Stimulated activated CD8-positive, alpha-beta memory T cell treated with anti-CD3 and anti-CD28 coated beads, Interleukin-2, amount 100 ng/mL, for 48 hours (primary cell): ENCODE measurements around the gene RNF227.
A peak's percentile ranks its signal among the peaks of the same experiment; 100 is the strongest.

ENCODE experiments used
- DNase-seq, 2 donors: peaks; one replicate each; pipeline ENCODE4 v3.0.0-alpha.2; 2020; ENCODE audit warnings: low read depth in 2 of 2

RNF227 gene

DNA sequence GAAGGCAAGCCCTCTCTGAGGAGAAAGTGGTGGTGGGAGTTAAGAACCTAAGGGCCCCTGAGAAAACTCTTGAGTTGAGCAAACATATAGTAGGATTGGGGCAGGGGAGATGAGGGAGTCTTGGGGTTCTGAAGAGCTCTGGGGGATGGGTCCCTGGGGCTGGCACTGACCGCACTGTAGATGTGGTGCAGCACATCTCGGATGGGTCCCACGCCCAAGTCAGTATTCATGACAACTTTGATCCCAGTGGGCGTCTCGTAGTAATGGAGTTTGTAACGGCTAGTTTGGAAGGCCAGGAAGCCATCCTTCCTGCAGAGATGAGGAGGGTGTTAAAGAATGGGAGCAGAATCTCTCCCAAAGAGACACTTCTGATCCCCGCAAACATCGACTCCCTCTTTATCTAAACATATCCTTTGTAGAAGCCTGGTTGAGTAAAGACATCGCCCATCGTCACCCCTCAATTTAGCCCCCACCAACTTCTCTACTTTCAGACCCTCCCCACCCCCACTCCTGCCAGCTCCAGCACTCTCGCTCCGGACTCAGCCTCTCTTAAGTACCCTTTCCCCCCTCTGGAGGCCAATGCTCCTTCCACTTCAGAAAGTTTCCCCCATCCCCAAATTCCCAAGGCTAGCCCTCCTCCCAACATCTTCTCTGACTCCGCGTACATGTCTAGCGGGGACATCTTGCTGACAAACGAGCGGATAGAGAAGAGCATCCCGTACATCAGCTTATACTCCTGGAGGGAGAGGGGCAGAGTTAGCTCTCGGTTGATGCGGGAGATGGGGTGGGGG, 14.9 kb upstream of the RNF227 start:
- no peak for DNase-seq

DNA sequence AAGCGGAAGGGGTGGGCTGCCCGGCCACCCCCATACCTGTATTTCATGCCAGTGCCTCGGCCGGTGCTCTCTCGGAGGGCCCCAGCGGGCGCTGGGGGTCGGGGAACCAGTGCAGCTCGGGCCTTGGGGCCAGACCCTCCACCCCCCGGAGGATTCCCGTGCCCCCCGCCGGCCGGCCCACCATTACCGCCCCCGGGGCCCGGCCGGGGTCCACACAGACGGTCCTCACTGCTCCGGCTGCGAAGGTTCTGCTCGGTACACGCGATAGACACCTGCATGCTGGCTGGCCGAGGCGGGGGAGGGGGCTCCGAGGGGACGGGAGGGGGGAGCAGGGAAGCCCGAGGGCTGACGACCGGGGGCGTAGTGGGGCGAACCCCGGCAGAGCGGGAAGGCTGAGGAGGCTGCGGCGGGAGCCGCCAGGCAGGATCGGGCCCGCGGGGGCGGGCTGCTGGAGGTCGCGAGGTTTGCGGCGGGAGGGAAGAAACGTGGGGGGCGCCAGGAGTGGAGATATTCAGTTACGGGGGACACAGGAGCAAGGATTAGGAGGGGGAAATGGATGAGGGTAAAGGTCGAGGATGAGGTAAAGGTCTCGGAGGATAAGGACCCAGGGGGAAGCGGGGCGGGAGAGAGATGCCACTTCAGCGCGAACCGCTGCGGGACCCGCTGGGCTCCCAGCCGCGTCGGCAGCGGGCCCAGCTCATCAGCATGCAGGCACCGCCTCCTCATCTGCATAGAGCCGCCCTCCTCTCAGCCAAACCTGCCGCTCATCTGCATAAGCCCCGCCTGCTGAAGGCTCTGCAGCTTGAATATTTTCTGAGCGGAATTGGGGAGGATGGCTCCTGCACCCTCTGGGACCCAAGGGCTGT, 13.3 kb upstream of the RNF227 start, which contains the start of gene KCNAB3:
KCNAB3 (minus strand) TSS at position 699 of the 866 bp plus-strand sequence; CDS start at position 278, 421 bp downstream.
- peak in 1 of 2 donors; percentile 16 for DNase-seq

DNA sequence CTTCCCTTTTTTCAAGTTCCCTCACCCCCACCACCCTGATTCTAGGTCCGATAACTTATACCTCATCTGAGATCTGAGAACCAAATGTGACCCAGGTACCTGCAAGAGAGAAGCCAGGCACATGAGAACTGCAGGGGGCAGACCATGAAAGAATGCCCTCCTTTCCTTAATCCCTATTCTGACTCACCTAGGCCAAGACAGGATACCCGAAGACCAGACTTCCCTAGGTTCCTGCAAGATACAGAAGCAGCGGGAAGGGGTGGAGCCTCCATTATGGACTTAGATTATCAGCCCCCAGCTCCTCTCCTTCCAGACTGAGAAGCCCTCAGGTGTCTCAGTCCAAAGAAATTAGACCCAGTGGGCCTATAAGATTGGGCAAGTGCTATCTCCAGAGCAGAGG, 11.5 kb upstream of the RNF227 start:
- no peak for DNase-seq

DNA sequence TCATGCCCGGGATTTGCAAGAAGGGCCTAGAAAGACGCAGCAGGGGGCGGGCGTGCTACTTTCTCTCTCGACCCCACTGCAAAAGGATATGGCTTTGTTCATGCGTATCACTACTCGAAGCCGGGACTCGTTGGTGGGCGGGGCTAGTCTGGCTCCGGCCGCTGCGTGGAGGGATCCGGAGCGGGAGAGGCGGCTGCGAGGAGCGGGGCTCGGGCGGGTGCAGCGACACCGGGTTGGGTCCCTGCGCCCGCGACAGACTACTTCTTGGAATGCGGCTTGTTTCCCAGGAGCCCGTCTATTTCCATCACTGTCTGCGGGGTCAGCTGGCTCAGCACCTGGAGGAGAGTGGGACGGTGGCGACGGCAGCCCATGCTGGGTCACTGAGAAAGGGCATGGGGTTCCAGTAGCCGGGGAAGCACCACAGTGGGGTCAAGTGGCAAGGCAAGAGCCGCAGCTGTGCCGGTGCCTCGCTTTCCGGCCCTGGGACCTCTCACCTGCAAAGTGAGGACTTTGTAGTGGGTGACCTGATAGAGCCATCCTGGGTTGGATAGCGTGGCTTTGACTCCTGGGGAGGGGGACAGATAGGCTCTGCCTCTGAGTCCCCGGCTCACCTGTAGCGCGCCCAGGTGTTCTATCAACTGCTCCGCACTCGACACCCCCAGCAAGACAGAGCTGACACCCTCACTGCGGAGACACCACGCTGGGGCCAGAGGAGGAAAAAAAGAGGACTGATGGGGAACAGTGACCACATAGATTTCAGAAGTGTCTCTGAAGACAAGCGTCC, 6.9 kb upstream of the RNF227 start:
- peak; percentile 58 to 75 for DNase-seq

- DNase-seq, result no peak
Measured at GRCh38 chr17:7922269-7922844, 6.3 kb upstream of the RNF227 start.

DNA sequence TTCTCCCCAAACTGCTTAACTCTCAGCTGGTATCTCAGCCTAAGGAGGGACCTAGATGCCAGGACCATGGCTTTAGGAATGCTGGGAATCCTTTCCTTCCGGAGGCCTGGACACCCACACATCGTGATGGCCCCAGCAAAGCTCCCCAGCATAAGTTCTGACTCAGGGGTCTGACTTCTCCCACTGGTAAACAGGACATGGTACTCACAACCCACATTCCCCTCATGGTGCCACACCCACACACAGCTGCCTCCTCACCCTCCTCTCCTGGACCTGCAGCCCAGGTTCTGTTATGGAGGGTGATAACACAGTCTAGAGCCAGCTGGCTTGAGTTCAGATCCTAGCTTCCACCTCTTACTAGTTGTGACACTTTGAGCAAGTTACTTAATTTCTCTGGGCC, 719 bp upstream of the RNF227 start:
- no peak for DNase-seq

DNA sequence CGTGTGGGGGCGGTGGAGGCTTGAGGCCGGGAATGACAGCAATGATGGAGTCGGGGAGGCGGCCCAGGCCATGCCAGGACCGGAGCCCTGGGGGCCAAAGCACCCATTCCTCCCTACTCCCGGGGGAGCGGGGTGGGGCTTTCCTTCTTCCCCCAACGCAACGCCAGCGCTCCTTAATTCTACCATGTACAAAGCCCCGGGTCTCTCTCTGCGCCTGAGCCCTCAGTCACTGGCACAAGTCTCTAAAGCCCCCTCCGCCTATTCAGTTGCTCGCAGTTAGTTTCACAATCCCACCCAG, 245 bp upstream of the RNF227 start:
- DNase-seq, result no peak

DNA sequence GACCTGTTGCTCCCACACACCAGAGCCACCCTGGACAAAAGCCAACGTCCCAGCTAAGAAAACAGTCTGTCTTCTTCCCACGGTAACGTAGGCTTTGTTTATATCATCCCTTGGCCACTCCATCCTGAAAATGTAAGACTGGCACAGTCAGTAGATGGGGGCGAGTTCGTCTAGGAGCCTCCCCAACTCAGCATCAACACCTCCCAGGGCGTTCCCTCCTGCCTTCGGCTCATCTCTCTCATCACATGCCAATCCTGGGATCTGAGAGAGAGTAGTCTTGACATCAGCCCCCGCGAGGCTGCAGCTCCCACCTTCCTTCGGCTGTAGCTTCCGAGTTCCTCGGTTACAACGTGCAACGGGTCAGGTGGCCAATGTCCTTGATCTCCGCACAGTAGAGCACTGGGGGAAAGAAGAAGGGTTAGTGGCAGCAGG, 894 bp downstream of the RNF227 start:
- no peak for DNase-seq

DNA sequence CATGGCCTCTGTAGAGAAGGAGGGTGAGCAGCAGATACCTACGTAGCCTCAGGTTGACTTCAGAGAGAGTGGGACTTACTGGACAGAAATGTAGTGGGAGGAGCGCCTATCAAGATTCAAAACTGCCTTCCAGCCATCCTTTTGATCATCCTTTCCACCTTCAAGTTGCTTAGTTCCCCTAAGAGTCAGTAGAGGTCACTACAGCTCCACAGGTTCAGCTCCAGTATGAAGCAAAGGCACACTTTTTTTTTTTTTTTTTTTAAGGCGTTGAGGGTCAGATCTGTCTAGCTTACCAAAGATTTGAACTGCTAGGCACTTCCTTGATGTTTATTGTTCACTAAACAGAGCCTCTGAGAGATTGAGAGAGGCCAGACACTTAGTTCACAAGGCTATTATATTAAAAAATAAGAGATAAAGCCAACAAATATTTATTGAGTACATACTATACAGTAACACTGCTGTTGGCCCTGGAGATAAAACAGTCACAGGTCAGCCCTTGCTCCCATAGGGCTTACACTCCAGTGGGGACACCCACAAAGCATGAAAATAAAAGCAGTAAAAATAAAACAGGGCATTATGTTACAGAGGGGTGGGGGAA, 3.1 kb downstream of the RNF227 start:
- DNase-seq, result no peak

GRCh38 chr17:7911116-7911515, 5.0 kb downstream of the RNF227 start:
- DNase-seq, result no peak

- no peak for DNase-seq
Measured at GRCh38 chr17:7910711-7911110, 5.4 kb downstream of the RNF227 start.

DNA sequence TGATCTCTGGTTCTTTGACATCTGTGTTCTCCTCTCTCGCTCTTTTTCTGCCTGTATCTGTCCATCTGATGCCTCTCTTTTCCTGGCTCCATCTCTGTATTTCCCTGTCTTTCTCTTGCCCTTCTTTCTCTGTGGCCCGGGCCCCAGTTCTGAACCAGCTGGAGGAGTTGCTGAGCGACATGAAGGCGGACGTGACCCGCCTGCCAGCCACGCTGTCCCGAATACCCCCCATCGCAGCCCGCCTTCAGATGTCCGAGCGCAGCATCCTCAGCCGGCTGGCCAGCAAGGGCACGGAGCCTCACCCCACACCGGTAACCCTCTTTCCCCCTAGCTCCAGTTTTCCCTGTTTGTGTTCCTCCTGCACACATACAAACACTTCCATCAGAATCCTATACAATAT, 5.8 kb downstream of the RNF227 start:
- DNase-seq, result no peak

DNA sequence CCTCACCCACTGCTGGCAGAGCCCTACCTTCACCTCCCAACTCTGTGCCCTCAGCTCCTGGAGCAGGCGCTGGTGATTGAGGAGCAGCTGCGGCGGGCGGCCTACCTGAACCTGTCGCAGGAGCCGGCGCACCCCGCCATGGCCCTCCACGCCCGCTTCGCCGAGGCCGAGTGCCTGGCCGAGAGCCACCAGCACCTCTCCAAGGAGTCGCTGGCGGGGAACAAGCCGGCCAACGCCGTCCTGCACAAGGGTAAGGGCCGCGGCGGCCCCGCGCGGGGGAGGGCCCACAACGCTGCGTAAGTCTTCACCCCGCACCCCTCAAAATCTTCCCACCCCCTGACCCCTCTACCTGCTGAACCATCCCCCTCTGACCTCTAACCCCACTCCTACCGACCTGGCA, 7.0 kb downstream of the RNF227 start:
- no peak for DNase-seq

GRCh38 chr17:7903154-7904103, 12.7 kb downstream of the RNF227 start:
- no peak for DNase-seq

DNA sequence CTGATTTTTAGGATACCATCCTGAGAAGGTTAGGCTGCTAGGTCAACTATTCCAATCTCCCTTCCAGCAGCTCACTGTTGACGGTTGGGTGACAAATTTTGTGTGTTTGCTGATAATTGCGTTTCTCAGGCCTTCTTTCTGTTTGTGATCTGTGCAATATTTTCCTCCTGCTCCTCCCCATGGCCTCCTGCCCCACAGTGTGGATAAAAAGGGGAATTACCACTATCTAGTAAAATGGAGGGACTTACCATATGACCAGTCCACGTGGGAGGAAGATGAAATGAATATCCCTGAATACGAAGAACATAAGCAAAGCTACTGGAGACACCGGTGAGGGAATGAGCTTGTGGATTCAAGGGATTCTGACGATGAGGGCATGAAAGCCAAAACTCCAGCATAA, 18.3 kb downstream of the RNF227 start:
- no peak for DNase-seq

- no peak for DNase-seq
Measured at GRCh38 chr17:7897090-7897489, 19.0 kb downstream of the RNF227 start.

DNA sequence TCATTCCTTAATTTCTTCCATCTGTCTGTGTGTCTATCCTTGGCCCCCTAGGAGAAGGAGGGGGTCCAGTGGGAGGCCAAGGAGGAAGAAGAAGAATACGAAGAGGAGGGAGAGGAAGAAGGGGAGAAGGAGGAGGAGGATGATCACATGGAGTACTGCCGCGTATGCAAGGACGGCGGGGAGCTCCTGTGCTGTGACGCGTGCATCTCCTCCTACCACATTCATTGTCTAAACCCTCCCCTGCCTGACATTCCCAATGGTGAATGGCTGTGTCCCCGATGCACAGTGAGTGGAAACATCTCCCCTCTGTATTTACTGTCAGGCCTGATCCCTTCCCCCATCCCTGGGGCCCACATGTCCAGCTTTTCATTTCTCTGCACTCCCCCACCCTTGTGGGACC, 21.2 kb downstream of the RNF227 start:
- no peak for DNase-seq

- DNase-seq, result no peak
Measured at GRCh38 chr17:7894226-7894625, 21.9 kb downstream of the RNF227 start.

- DNase-seq, result no peak
Measured at GRCh38 chr17:7893187-7893880, 22.8 kb downstream of the RNF227 start.
